ENCODE measurements around the gene ATP12A. TPM values are rescaled to one million over a fixed set of nuclear protein-coding genes. Genes with fewer than 3 reads are reported as not detected.

The ATP12A gene
- total RNA-seq, 1 experiment from 2014 or later = not detected

DNA sequence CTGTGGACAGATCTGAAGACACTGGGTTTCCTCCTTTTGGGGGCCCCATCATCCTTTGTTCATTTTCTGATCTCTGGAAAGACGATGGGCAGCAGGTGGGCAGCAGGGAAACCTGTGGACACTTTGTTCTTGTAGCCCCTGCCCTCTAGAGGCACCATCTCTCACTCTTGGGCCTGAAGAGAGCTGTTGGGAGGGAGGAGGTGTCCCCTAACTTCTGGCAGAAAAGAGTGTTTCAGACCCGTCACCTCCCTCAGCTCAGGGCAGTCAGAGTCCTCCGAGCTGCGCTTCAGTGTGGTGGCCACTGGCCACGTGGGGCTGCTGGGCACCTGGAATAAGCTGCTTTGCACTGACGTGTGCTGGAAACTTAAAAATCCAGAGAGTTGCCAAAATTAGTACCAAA lies 56.8 kb downstream of the ATP12A start:
- TF ChIP-seq, protein P1, sequence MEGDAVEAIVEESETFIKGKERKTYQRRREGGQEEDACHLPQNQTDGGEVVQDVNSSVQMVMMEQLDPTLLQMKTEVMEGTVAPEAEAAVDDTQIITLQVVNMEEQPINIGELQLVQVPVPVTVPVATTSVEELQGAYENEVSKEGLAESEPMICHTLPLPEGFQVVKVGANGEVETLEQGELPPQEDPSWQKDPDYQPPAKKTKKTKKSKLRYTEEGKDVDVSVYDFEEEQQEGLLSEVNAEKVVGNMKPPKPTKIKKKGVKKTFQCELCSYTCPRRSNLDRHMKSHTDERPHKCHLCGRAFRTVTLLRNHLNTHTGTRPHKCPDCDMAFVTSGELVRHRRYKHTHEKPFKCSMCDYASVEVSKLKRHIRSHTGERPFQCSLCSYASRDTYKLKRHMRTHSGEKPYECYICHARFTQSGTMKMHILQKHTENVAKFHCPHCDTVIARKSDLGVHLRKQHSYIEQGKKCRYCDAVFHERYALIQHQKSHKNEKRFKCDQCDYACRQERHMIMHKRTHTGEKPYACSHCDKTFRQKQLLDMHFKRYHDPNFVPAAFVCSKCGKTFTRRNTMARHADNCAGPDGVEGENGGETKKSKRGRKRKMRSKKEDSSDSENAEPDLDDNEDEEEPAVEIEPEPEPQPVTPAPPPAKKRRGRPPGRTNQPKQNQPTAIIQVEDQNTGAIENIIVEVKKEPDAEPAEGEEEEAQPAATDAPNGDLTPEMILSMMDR (IDR thresholded peaks at IDR 0.05) = no peak
- TF ChIP-seq TCF7L2 (IDR thresholded peaks at IDR 0.05; ENCODE audit: low read depth, low read length) = no peak
- TF ChIP-seq, protein P2, sequence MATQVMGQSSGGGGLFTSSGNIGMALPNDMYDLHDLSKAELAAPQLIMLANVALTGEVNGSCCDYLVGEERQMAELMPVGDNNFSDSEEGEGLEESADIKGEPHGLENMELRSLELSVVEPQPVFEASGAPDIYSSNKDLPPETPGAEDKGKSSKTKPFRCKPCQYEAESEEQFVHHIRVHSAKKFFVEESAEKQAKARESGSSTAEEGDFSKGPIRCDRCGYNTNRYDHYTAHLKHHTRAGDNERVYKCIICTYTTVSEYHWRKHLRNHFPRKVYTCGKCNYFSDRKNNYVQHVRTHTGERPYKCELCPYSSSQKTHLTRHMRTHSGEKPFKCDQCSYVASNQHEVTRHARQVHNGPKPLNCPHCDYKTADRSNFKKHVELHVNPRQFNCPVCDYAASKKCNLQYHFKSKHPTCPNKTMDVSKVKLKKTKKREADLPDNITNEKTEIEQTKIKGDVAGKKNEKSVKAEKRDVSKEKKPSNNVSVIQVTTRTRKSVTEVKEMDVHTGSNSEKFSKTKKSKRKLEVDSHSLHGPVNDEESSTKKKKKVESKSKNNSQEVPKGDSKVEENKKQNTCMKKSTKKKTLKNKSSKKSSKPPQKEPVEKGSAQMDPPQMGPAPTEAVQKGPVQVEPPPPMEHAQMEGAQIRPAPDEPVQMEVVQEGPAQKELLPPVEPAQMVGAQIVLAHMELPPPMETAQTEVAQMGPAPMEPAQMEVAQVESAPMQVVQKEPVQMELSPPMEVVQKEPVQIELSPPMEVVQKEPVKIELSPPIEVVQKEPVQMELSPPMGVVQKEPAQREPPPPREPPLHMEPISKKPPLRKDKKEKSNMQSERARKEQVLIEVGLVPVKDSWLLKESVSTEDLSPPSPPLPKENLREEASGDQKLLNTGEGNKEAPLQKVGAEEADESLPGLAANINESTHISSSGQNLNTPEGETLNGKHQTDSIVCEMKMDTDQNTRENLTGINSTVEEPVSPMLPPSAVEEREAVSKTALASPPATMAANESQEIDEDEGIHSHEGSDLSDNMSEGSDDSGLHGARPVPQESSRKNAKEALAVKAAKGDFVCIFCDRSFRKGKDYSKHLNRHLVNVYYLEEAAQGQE (IDR thresholded peaks at IDR 0.05; ENCODE audit: insufficient read depth in 1 of 2, low read depth in 2 of 2, low read length in 1 of 2) = no peak
- no peak for TF ChIP-seq SIN3A (IDR thresholded peaks at IDR 0.05; ENCODE audit: borderline replicate concordance, insufficient read depth, low read depth, low read length)
- TF ChIP-seq POLR2AphosphoS5 (IDR thresholded peaks at IDR 0.05; ENCODE audit: low read depth, low read length) = no peak
- in situ Hi-C loops (cut with HindIII; ENCODE audit: low pct_unique_long_range_greater_than_20kb, low sequenced_read_pairs) = no loop called here
- intact Hi-C loops (cut with micrococcal nuclease; ENCODE audit: unreplicated experiment) = no loop called here
- Histone ChIP-seq H3K27me3 (ENCODE audit: control insufficient read depth, insufficient read depth, low read length) (no peaks in the 10 kb centered on the region), H3K4me1 (ENCODE audit: control insufficient read depth, insufficient read depth, low read length) (no peaks in the 10 kb centered on the region), H3K9me3 (ENCODE audit: control insufficient read depth, insufficient read depth, low read depth, low read length) (no peaks in the 10 kb centered on the region), H3K27ac (ENCODE audit: low read length) (no peak overlapping the region), H3K36me3 (ENCODE audit: control insufficient read depth, insufficient read depth, low read length) (no peaks in the 10 kb centered on the region), H3K4me3 (ENCODE audit: low read depth in 2 of 2, low read length in 2 of 2) (no peak overlapping the region)
- DNase-seq (ENCODE audit: low read depth, low spot score) (no peak), ATAC-seq (no peak)
- ChIA-PET CTCF (no interaction called here), POLR2A (no interaction called here)
- no TSS peak for BruUV-seq (replicated peaks)

DNA sequence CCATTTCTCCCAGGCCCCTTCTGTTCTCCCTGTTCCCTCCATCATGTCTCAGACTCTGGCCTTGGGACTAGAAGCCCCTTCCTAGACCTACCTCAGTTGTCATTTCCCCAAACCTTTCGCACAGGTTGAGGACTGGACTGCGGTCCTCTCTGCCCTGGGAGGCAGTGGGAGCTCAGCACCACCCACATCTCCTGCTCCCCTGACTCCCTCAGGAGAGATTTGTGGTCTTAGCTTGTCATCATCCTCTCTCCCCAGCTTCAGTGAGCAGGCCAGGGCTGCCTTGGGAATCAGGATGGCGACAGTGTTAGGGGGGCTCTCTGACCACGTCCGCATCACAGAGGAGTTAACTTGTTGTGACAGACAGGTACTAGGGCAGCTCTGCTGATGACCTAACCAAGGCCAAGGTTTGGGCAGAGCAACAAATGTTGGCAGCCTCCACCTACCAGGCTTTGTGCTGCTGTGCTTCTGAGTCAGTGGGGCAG lies 58.2 kb downstream of the ATP12A start:
- in situ Hi-C loops (cut with HindIII; ENCODE audit: low pct_unique_long_range_greater_than_20kb, low sequenced_read_pairs) (no loop called here), intact Hi-C loops (cut with micrococcal nuclease; ENCODE audit: unreplicated experiment) (no loop called here)
- H3K27me3 ChIP-seq (ENCODE audit: control insufficient read depth, insufficient read depth, low read length) = no peaks in the 10 kb centered on the region
- no peak for ATAC-seq
- TF ChIP-seq, protein P2 (IDR thresholded peaks at IDR 0.05; ENCODE audit: insufficient read depth in 1 of 2, low read depth in 2 of 2, low read length in 1 of 2) = no peak
- TF ChIP-seq, protein P1 (IDR thresholded peaks at IDR 0.05) = no peak
- no peak for TF ChIP-seq POLR2AphosphoS5 (IDR thresholded peaks at IDR 0.05; ENCODE audit: low read depth, low read length)
- no peak for TF ChIP-seq TCF7L2 (IDR thresholded peaks at IDR 0.05; ENCODE audit: low read depth, low read length)
- TF ChIP-seq SIN3A (IDR thresholded peaks at IDR 0.05; ENCODE audit: borderline replicate concordance, insufficient read depth, low read depth, low read length) = no peak
- H3K9me3 ChIP-seq (ENCODE audit: control insufficient read depth, insufficient read depth, low read depth, low read length) = no peaks in the 10 kb centered on the region
- no peak for DNase-seq (ENCODE audit: low read depth, low spot score)
- ChIA-PET POLR2A (no interaction called here), CTCF (no interaction called here)
- H3K4me3 ChIP-seq (ENCODE audit: low read depth in 2 of 2, low read length in 2 of 2) = no peak overlapping the region
- H3K36me3 ChIP-seq (ENCODE audit: control insufficient read depth, insufficient read depth, low read length) = no peaks in the 10 kb centered on the region
- no peak overlapping the region for H3K27ac ChIP-seq (ENCODE audit: low read length)
- no peaks in the 10 kb centered on the region for H3K4me1 ChIP-seq (ENCODE audit: control insufficient read depth, insufficient read depth, low read length)
- no TSS peak for BruUV-seq (replicated peaks)
